ENCODE results near the gene NELL1. TPM values are rescaled to one million over a fixed set of nuclear protein-coding genes. Genes with fewer than 3 reads are reported as not detected.

The NELL1 gene
- total and polyA plus RNA-seq, 2 donors (not counting 1 experiment from before 2014, with no cell fraction given) = not detected

DNA sequence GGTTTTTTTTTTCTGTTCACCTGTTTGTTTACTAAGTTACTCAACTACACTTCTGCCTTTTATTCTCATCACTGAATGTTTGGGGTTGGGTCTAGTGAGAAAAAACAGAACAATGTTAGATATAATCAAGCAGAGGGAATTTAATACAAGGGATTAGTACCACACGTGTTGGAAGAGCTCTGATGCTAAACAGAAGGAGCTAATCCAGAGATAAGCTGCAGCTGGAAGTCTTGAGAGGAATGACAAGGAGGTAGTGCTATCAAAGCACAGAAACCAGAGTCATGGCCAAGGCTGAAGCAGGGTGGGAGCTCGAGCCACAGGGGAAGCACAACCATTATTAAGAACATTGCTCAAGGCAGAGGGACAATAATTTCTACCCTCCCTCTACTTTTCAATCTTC is 919.4 kb downstream of the NELL1 start:
- H3K4me2 ChIP-seq (ENCODE audit: extremely low read depth, insufficient read depth, low read length) = no peak overlapping the region
- no peak overlapping the region for H3K27ac ChIP-seq (ENCODE audit: insufficient read depth, low read length)
- DNase-seq (ENCODE audit: low read depth in 2 of 2) = no peak
- no peaks in the 10 kb centered on the region for H4K20me1 ChIP-seq (ENCODE audit: control insufficient read depth, extremely low read depth, insufficient read depth, low read length)
- H2AFZ ChIP-seq (ENCODE audit: low read length) = no peak overlapping the region
- H3K27me3 ChIP-seq (ENCODE audit: control insufficient read depth, insufficient read depth, low read length) = no peaks in the 10 kb centered on the region
- H3K9ac ChIP-seq (ENCODE audit: insufficient read depth, low read length) = no peak overlapping the region
- TF ChIP-seq, protein P1, sequence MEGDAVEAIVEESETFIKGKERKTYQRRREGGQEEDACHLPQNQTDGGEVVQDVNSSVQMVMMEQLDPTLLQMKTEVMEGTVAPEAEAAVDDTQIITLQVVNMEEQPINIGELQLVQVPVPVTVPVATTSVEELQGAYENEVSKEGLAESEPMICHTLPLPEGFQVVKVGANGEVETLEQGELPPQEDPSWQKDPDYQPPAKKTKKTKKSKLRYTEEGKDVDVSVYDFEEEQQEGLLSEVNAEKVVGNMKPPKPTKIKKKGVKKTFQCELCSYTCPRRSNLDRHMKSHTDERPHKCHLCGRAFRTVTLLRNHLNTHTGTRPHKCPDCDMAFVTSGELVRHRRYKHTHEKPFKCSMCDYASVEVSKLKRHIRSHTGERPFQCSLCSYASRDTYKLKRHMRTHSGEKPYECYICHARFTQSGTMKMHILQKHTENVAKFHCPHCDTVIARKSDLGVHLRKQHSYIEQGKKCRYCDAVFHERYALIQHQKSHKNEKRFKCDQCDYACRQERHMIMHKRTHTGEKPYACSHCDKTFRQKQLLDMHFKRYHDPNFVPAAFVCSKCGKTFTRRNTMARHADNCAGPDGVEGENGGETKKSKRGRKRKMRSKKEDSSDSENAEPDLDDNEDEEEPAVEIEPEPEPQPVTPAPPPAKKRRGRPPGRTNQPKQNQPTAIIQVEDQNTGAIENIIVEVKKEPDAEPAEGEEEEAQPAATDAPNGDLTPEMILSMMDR (conservative IDR thresholded peaks at IDR 0.05 in 1 of 2, IDR thresholded peaks at IDR 0.05 in 1 of 2; ENCODE audit: low read depth in 1 of 2, low read length in 2 of 2) = no peak
- TF ChIP-seq EZH2 (IDR thresholded peaks at IDR 0.05; ENCODE audit: low read length, missing control alignments) = no peak
- no peaks in the 10 kb centered on the region for H3K9me3 ChIP-seq (ENCODE audit: control insufficient read depth, insufficient read depth, low read depth, low read length)
- H3K79me2 ChIP-seq (ENCODE audit: control insufficient read depth, insufficient read depth, low read length) = no peaks in the 10 kb centered on the region
- H3K4me3 ChIP-seq (replicated peaks in 1 of 4; ENCODE audit: control extremely low read depth in 1 of 4, insufficient read depth in 1 of 4, low read depth in 3 of 4, low read length in 4 of 4) = no peak overlapping the region
- no peaks in the 10 kb centered on the region for H3K36me3 ChIP-seq (ENCODE audit: control insufficient read depth, insufficient read depth, low read length)
- no peaks in the 10 kb centered on the region for H3K4me1 ChIP-seq (ENCODE audit: control insufficient read depth, extremely low read depth, insufficient read depth, low read length)

DNA sequence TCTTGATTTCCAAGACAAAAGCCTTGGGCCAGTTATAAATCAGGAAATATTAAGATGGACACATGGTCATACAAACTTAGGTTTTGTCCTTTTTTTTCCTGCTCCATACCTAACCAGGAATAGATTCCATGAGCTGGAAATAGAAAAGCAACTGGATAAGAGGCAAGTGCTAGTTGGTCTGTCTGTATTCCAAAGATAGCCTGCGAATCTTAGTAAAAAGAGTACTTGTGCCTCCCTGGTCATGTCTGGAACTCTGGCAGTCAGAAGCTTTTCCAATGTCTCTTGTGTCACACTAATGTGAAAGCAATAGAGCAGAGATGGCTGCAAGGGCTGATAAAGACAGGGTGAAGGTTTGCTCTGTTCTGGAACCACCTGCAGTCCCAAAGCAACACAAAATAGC is 933.3 kb downstream of the NELL1 start:
- Histone ChIP-seq H2AFZ (ENCODE audit: low read length) (no peak overlapping the region), H4K20me1 (ENCODE audit: control insufficient read depth, extremely low read depth, insufficient read depth, low read length) (no peaks in the 10 kb centered on the region), H3K27ac (ENCODE audit: insufficient read depth, low read length) (no peak overlapping the region), H3K36me3 (ENCODE audit: control insufficient read depth, insufficient read depth, low read length) (no peaks in the 10 kb centered on the region), H3K4me3 (replicated peaks in 1 of 4; ENCODE audit: control extremely low read depth in 1 of 4, insufficient read depth in 1 of 4, low read depth in 3 of 4, low read length in 4 of 4) (no peak overlapping the region), H3K27me3 (ENCODE audit: control insufficient read depth, insufficient read depth, low read length) (no peaks in the 10 kb centered on the region), H3K79me2 (ENCODE audit: control insufficient read depth, insufficient read depth, low read length) (no peaks in the 10 kb centered on the region), H3K4me2 (ENCODE audit: extremely low read depth, insufficient read depth, low read length) (no peak overlapping the region), H3K9ac (ENCODE audit: insufficient read depth, low read length) (no peak overlapping the region), H3K4me1 (ENCODE audit: control insufficient read depth, extremely low read depth, insufficient read depth, low read length) (no peaks in the 10 kb centered on the region), H3K9me3 (ENCODE audit: control insufficient read depth, insufficient read depth, low read depth, low read length) (no peaks in the 10 kb centered on the region)
- no peak for DNase-seq (ENCODE audit: low read depth in 2 of 2)
- no peak for TF ChIP-seq EZH2 (IDR thresholded peaks at IDR 0.05; ENCODE audit: low read length, missing control alignments)
- TF ChIP-seq, protein P1 (conservative IDR thresholded peaks at IDR 0.05 in 1 of 2, IDR thresholded peaks at IDR 0.05 in 1 of 2; ENCODE audit: low read depth in 1 of 2, low read length in 2 of 2) = no peak

DNA sequence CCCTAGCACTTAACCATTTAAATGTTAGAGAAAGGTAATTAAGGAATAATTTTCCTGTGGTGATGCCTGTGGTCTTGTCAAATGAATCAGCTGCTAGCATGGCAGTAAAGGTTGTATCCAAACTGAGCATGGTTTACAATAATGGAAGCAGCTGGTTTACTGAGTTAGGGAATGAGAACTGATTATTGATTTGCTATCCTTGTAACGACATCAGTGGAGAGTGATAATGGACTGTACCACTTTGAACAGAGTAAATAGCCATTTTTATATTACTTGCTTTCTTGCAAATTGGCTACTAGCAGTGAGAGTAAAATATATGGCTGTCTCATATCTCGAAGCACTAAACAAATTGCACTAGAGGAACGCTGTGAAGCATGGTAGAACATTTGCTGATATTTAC is 934.5 kb downstream of the NELL1 start:
- Histone ChIP-seq H3K4me2 (ENCODE audit: extremely low read depth, insufficient read depth, low read length) (no peak overlapping the region), H3K36me3 (ENCODE audit: control insufficient read depth, insufficient read depth, low read length) (no peaks in the 10 kb centered on the region), H2AFZ (ENCODE audit: low read length) (no peak overlapping the region), H3K4me3 (replicated peaks in 1 of 4; ENCODE audit: control extremely low read depth in 1 of 4, insufficient read depth in 1 of 4, low read depth in 3 of 4, low read length in 4 of 4) (no peak overlapping the region), H3K27ac (ENCODE audit: insufficient read depth, low read length) (no peak overlapping the region), H3K27me3 (ENCODE audit: control insufficient read depth, insufficient read depth, low read length) (no peaks in the 10 kb centered on the region), H3K4me1 (ENCODE audit: control insufficient read depth, extremely low read depth, insufficient read depth, low read length) (no peaks in the 10 kb centered on the region), H3K9ac (ENCODE audit: insufficient read depth, low read length) (no peak overlapping the region), H3K79me2 (ENCODE audit: control insufficient read depth, insufficient read depth, low read length) (no peaks in the 10 kb centered on the region), H3K9me3 (ENCODE audit: control insufficient read depth, insufficient read depth, low read depth, low read length) (no peaks in the 10 kb centered on the region), H4K20me1 (ENCODE audit: control insufficient read depth, extremely low read depth, insufficient read depth, low read length) (no peaks in the 10 kb centered on the region)
- TF ChIP-seq, protein P1 (conservative IDR thresholded peaks at IDR 0.05 in 1 of 2, IDR thresholded peaks at IDR 0.05 in 1 of 2; ENCODE audit: low read depth in 1 of 2, low read length in 2 of 2) = no peak
- TF ChIP-seq EZH2 (IDR thresholded peaks at IDR 0.05; ENCODE audit: low read length, missing control alignments) = no peak
- DNase-seq (ENCODE audit: low read depth in 2 of 2) = no peak
